ENCODE data around the gene SYT9.
"Not testable (repeated sequence)": the region's sequence is repeated elsewhere in the genome, so short reads cannot be mapped to it uniquely, and the experiment has no call there.

SYT9 gene

GRCh38 chr11:7311903-7312302 is 60.2 kb downstream of the SYT9 start:
- no peak overlapping the region for H3K9ac ChIP-seq (ENCODE audit: low read depth, low read length)
- no peaks in the 10 kb centered on the region for H3K36me3 ChIP-seq (ENCODE audit: control insufficient read depth, insufficient read depth, low read length)
- no peaks in the 10 kb centered on the region for H3K9me3 ChIP-seq (ENCODE audit: control insufficient read depth, insufficient read depth, low read length)
- peaks cover 2% of the 10 kb centered on the region for H3K4me1 ChIP-seq (ENCODE audit: control insufficient read depth, insufficient read depth, low read length)
- H3K27me3 ChIP-seq (ENCODE audit: control insufficient read depth, insufficient read depth, low read length), result no peaks in the 10 kb centered on the region
- H3K4me3 ChIP-seq (ENCODE audit: low read depth, low read length), result no peak overlapping the region

GRCh38 chr11:7314811-7315604 is 63.3 kb downstream of the SYT9 start:
- H3K9me3 ChIP-seq (ENCODE audit: control insufficient read depth, insufficient read depth, low read length), result no peaks in the 10 kb centered on the region
- H3K9ac ChIP-seq (ENCODE audit: low read depth, low read length), result no peak overlapping the region
- no peaks in the 10 kb centered on the region for H3K4me1 ChIP-seq (ENCODE audit: control insufficient read depth, insufficient read depth, low read length)
- no peak overlapping the region for H3K4me3 ChIP-seq (ENCODE audit: low read depth, low read length)
- no peaks in the 10 kb centered on the region for H3K27me3 ChIP-seq (ENCODE audit: control insufficient read depth, insufficient read depth, low read length)
- no peaks in the 10 kb centered on the region for H3K36me3 ChIP-seq (ENCODE audit: control insufficient read depth, insufficient read depth, low read length)

GRCh38 chr11:7319501-7319900 is 67.8 kb downstream of the SYT9 start:
- no peaks in the 10 kb centered on the region for H3K9me3 ChIP-seq (ENCODE audit: control insufficient read depth, insufficient read depth, low read length)

GRCh38 chr11:7320306-7320705 is 68.6 kb downstream of the SYT9 start:
- no peak overlapping the region for H3K4me3 ChIP-seq (ENCODE audit: low read depth, low read length)
- H3K27me3 ChIP-seq (ENCODE audit: control insufficient read depth, insufficient read depth, low read length), result no peaks in the 10 kb centered on the region
- H3K4me1 ChIP-seq (ENCODE audit: control insufficient read depth, insufficient read depth, low read length), result no peaks in the 10 kb centered on the region
- no peaks in the 10 kb centered on the region for H3K36me3 ChIP-seq (ENCODE audit: control insufficient read depth, insufficient read depth, low read length)
- no peak overlapping the region for H3K9ac ChIP-seq (ENCODE audit: low read depth, low read length)
- no peaks in the 10 kb centered on the region for H3K9me3 ChIP-seq (ENCODE audit: control insufficient read depth, insufficient read depth, low read length)

More at GRCh38 chr11:7319501-7319900, 67.8 kb downstream of the SYT9 start:
- H3K36me3 ChIP-seq (ENCODE audit: control insufficient read depth, insufficient read depth, low read length), result no peaks in the 10 kb centered on the region
- no peak overlapping the region for H3K4me3 ChIP-seq (ENCODE audit: low read depth, low read length)
- no peak overlapping the region for H3K9ac ChIP-seq (ENCODE audit: low read depth, low read length)
- no peaks in the 10 kb centered on the region for H3K4me1 ChIP-seq (ENCODE audit: control insufficient read depth, insufficient read depth, low read length)
- H3K27me3 ChIP-seq (ENCODE audit: control insufficient read depth, insufficient read depth, low read length), result no peaks in the 10 kb centered on the region

- Histone ChIP-seq H3K9ac (ENCODE audit: low read depth, low read length) (no peak overlapping the region), H3K9me3 (ENCODE audit: control insufficient read depth, insufficient read depth, low read length) (no peaks in the 10 kb centered on the region), H3K4me1 (ENCODE audit: control insufficient read depth, insufficient read depth, low read length) (no peaks in the 10 kb centered on the region), H3K36me3 (ENCODE audit: control insufficient read depth, insufficient read depth, low read length) (no peaks in the 10 kb centered on the region), H3K4me3 (ENCODE audit: low read depth, low read length) (no peak overlapping the region), H3K27me3 (ENCODE audit: control insufficient read depth, insufficient read depth, low read length) (no peaks in the 10 kb centered on the region)
Measured at GRCh38 chr11:7321473-7322450, 70.1 kb downstream of the SYT9 start.

GRCh38 chr11:7332451-7332850 is 80.7 kb downstream of the SYT9 start:
- Histone ChIP-seq H3K4me3 (ENCODE audit: low read depth, low read length) (no peak overlapping the region), H3K9me3 (ENCODE audit: control insufficient read depth, insufficient read depth, low read length) (no peaks in the 10 kb centered on the region), H3K9ac (ENCODE audit: low read depth, low read length) (no peak overlapping the region), H3K27me3 (ENCODE audit: control insufficient read depth, insufficient read depth, low read length) (no peaks in the 10 kb centered on the region), H3K36me3 (ENCODE audit: control insufficient read depth, insufficient read depth, low read length) (no peaks in the 10 kb centered on the region), H3K4me1 (ENCODE audit: control insufficient read depth, insufficient read depth, low read length) (no peaks in the 10 kb centered on the region)

GRCh38 chr11:7332962-7333361 is 81.3 kb downstream of the SYT9 start:
- H3K9ac ChIP-seq (ENCODE audit: low read depth, low read length), result no peak overlapping the region
- H3K36me3 ChIP-seq (ENCODE audit: control insufficient read depth, insufficient read depth, low read length), result no peaks in the 10 kb centered on the region
- no peak overlapping the region for H3K4me3 ChIP-seq (ENCODE audit: low read depth, low read length)
- no peaks in the 10 kb centered on the region for H3K4me1 ChIP-seq (ENCODE audit: control insufficient read depth, insufficient read depth, low read length)
- H3K27me3 ChIP-seq (ENCODE audit: control insufficient read depth, insufficient read depth, low read length), result no peaks in the 10 kb centered on the region
- H3K9me3 ChIP-seq (ENCODE audit: control insufficient read depth, insufficient read depth, low read length), result no peaks in the 10 kb centered on the region

GRCh38 chr11:7335442-7335841 is 83.7 kb downstream of the SYT9 start:
- not testable (repeated sequence) for H3K9me3 ChIP-seq (ENCODE audit: control insufficient read depth, insufficient read depth, low read length); H3K4me1 ChIP-seq (ENCODE audit: control insufficient read depth, insufficient read depth, low read length); H3K9ac ChIP-seq (ENCODE audit: low read depth, low read length); H3K36me3 ChIP-seq (ENCODE audit: control insufficient read depth, insufficient read depth, low read length); H3K27me3 ChIP-seq (ENCODE audit: control insufficient read depth, insufficient read depth, low read length); H3K4me3 ChIP-seq (ENCODE audit: low read depth, low read length)

- no peaks in the 10 kb centered on the region for H3K9me3 ChIP-seq (ENCODE audit: control insufficient read depth, insufficient read depth, low read length)
- no peaks in the 10 kb centered on the region for H3K4me1 ChIP-seq (ENCODE audit: control insufficient read depth, insufficient read depth, low read length)
Measured at GRCh38 chr11:7341551-7341950, 89.8 kb downstream of the SYT9 start.

GRCh38 chr11:7347611-7348431 is 96.1 kb downstream of the SYT9 start:
- H3K9me3 ChIP-seq (ENCODE audit: control insufficient read depth, insufficient read depth, low read length), result no peaks in the 10 kb centered on the region

More at GRCh38 chr11:7341551-7341950, 89.8 kb downstream of the SYT9 start:
- no peak overlapping the region for H3K4me3 ChIP-seq (ENCODE audit: low read depth, low read length)
- no peaks in the 10 kb centered on the region for H3K36me3 ChIP-seq (ENCODE audit: control insufficient read depth, insufficient read depth, low read length)
- H3K27me3 ChIP-seq (ENCODE audit: control insufficient read depth, insufficient read depth, low read length), result no peaks in the 10 kb centered on the region
- no peak overlapping the region for H3K9ac ChIP-seq (ENCODE audit: low read depth, low read length)

More at GRCh38 chr11:7347611-7348431, 96.1 kb downstream of the SYT9 start:
- H3K27me3 ChIP-seq (ENCODE audit: control insufficient read depth, insufficient read depth, low read length), result no peaks in the 10 kb centered on the region
- peaks cover 4% of the 10 kb centered on the region for H3K4me1 ChIP-seq (ENCODE audit: control insufficient read depth, insufficient read depth, low read length)
- H3K9ac ChIP-seq (ENCODE audit: low read depth, low read length), result no peak overlapping the region
- H3K36me3 ChIP-seq (ENCODE audit: control insufficient read depth, insufficient read depth, low read length), result no peaks in the 10 kb centered on the region
- no peak overlapping the region for H3K4me3 ChIP-seq (ENCODE audit: low read depth, low read length)
